NCI-H748 (cell line): Measurements from ENCODE around the gene PCDHGB2.
"Not testable (repeated sequence)": the region's sequence is repeated elsewhere in the genome, so short reads cannot be mapped to it uniquely, and the experiment has no call there.

ENCODE experiments used
- DNase-seq: peaks from one replicate; lab custom pipeline; 2025; ENCODE audit not compliant: unreplicated experiment; lab: John Stamatoyannopoulos, UW

Gene PCDHGB2

DNA sequence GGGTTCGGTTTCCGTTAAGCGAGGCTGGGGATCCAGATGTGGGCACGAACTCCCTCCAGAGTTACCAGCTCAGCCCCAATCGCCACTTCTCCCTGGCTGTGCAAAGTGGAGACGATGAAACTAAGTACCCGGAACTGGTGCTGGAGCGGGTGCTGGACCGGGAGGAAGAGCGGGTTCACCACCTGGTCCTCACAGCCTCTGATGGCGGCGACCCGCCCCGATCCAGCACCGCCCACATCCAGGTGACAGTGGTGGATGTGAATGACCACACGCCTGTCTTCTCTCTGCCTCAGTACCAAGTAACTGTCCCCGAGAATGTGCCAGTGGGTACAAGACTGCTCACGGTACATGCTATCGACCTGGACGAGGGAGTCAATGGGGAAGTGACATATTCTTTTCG, 23.6 kb downstream of the PCDHGB2 start:
- no peak for DNase-seq

DNA sequence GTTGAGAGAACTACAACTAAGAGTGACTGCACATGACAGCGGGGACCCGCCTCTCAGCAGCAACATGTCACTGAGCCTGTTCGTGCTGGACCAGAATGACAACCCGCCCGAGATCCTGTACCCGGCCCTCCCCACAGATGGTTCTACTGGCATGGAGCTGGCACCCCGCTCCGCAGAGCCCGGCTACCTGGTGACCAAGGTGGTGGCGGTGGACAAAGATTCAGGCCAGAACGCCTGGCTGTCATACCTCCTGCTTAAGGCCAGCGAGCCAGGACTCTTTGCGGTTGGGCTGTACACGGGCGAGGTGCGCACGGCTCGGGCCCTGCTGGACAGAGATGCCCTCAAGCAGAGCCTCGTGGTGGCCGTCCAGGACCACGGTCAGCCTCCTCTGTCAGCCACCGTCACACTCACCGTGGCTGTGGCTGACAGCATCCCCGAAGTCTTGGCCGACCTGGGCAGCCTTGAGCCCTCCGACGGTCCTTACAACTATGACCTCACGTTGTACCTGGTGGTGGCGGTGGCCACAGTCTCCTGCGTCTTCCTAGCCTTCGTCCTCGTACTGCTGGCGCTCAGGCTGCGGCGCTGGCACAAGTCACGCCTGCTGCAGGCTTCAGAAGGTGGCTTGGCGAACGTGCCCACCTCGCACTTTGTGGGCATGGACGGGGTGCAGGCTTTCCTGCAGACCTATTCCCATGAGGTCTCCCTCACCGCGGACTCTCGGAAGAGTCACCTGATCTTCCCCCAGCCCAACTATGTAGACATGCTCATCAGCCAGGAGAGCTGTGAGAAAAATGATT, 24.9 kb downstream of the PCDHGB2 start:
- DNase-seq = no peak

DNA sequence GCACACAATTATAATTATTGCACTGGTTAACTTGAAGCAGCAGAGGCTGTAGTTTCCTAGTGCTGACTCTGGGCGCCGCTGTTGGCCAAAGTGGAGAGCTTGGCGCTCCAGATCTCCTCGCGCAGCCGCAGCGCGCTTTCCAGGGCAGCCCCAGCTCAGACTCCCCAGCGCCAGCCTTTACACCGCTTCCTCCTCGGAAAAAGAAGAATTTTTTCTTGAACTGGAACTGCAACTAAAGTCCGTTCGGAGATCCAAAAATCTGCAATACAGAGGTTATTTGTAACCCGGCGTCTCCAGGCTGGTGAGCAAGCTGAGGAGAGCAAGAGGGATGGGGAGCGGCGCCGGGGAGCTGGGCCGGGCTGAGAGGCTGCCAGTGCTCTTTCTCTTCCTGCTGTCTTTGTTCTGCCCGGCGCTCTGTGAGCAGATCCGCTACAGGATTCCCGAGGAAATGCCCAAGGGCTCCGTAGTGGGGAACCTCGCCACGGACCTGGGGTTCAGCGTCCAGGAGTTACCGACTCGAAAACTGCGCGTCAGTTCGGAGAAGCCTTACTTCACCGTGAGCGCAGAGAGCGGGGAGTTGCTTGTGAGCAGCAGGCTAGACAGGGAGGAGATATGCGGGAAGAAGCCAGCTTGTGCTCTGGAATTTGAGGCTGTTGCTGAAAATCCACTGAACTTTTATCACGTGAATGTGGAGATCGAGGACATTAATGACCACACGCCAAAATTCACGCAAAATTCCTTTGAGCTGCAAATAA, 27.9 kb downstream of the PCDHGB2 start, which contains the start of gene PCDHGB4:
PCDHGB4 (plus strand) TSS at position 142 of the 755 bp plus-strand sequence; CDS start at position 329, 187 bp downstream.
- DNase-seq = not testable (repeated sequence)

DNA sequence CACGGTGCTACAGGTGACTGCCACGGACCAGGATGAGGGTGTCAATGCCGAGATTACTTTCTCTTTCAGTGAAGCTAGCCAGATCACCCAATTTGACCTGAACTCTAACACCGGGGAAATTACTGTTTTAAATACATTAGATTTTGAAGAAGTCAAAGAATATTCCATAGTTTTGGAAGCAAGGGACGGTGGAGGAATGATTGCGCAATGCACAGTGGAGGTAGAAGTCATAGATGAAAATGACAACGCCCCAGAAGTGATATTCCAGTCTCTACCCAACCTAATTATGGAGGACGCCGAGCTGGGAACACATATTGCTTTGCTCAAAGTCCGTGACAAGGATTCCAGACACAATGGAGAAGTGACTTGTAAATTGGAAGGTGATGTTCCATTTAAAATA, 28.9 kb downstream of the PCDHGB2 start:
- DNase-seq = no peak

DNA sequence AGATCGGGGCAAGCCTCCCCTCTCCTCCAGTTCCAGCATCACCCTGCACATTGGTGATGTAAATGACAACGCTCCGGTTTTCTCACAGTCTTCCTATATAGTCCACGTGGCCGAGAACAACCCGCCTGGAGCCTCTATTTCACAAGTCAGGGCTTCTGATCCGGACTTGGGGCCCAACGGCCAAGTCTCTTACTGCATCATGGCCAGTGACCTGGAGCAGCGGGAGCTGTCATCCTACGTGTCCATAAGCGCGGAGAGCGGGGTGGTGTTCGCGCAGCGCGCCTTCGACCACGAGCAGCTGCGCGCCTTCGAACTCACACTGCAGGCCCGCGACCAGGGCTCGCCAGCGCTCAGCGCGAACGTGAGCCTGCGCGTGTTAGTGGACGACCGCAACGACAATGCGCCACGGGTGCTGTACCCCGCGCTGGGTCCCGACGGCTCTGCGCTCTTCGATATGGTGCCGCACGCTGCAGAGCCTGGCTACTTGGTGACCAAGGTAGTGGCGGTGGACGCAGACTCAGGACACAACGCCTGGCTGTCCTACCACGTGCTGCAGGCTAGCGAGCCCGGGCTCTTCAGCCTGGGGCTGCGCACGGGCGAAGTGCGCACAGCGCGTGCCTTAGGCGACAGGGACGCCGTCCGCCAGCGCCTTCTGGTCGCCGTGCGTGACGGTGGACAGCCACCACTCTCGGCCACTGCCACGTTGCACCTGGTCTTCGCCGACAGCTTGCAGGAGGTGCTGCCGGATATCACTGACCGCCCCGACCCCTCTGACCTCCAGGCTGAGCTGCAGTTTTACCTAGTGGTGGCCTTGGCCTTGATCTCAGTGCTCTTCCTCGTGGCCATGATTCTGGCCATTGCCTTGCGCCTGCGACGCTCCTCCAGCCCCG, 29.6 kb downstream of the PCDHGB2 start:
- no peak for DNase-seq

DNA sequence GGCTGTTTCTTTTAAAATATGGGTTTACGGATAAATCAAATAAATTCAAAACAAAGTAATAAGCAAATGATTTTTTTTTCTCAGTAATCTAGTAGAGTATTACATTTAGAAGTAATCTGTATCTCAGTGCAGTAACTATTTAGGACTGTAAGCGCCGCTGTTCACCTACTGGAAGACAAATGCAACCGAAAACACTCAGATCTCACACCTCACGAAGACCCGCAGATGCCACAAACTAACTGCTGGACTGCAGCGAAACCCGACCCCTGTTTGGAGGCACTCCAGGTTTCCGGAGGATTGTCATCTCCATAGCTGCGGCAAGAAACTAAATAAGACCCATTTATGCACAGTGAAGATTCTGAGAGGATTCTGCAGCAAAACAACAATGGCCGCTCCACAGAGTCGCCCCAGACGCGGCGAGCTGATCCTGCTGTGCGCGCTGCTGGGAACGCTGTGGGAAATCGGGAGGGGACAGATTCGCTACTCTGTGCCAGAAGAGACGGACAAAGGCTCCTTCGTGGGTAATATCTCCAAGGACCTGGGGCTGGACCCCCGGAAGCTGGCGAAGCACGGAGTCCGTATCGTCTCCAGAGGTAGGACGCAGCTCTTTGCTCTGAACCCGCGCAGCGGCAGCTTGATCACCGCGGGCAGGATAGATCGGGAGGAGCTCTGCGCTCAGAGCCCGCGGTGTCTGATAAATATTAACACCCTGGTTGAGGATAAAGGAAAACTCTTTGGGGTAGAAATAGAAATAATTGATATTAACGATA, 32.8 kb downstream of the PCDHGB2 start, which contains the start of gene PCDHGA8:
PCDHGA8 (plus strand) TSS at position 205 of the 770 bp plus-strand sequence; CDS start at position 386, 181 bp downstream.
- no peak for DNase-seq

DNA sequence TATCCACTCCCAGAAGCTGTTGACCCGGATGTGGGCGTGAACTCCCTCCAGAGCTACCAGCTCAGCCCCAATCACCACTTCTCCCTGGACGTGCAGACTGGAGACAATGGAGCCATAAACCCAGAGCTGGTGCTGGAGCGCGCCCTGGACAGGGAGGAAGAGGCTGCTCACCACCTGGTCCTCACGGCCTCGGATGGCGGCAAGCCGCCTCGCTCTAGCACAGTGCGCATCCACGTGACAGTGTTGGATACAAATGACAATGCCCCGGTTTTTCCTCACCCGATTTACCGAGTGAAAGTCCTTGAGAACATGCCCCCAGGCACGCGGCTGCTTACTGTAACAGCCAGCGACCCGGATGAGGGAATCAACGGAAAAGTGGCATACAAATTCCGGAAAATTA, 33.5 kb downstream of the PCDHGB2 start:
- DNase-seq = no peak

DNA sequence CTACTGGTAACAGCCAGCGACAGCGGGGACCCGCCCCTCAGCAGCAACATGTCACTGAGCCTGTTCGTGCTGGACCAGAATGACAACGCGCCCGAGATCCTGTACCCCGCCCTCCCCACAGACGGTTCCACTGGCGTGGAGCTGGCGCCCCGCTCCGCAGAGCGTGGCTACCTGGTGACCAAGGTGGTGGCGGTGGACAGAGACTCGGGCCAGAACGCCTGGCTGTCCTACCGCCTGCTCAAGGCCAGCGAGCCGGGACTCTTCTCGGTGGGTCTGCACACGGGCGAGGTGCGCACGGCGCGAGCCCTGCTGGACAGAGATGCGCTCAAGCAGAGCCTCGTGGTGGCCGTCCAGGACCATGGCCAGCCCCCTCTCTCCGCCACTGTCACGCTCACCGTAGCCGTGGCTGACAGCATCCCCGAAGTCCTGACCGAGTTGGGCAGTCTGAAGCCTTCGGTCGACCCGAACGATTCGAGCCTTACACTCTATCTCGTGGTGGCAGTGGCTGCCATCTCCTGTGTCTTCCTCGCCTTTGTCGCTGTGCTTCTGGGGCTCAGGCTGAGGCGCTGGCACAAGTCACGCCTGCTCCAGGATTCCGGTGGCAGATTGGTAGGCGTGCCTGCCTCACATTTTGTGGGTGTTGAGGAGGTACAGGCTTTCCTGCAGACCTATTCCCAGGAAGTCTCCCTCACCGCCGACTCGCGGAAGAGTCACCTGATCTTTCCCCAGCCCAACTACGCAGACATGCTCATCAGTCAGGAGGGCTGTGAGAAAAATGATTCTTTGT, 34.8 kb downstream of the PCDHGB2 start:
- not testable (repeated sequence) for DNase-seq

DNA sequence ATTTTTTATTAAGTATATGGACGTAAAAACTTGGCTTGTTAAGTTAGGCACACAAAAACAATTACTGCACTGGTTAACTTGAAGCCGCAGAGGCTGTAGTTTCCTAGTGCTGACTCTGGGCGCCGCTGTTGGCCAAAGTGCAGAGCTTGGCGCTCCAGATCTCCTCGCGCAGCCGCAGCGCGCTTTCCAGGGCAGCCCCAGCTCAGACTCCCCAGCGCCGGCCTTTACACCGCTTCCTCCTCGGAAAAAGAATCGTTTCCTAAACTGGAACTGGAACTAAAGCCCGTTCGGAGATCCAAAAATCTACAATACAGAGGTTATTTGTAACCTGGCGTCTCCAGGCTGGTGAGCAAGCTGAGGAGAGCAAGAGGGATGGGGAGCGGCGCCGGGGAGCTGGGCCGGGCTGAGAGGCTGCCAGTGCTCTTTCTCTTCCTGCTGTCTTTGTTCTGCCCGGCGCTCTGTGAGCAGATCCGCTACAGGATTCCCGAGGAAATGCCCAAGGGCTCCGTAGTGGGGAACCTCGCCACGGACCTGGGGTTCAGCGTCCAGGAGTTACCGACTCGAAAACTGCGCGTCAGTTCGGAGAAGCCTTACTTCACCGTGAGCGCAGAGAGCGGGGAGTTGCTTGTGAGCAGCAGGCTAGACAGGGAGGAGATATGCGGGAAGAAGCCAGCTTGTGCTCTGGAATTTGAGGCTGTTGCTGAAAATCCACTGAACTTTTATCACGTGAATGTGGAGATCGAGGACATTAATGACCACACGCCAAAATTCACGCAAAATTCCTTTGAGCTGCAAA, 38.2 kb downstream of the PCDHGB2 start, which contains the start of gene PCDHGB5:
PCDHGB5 (plus strand) TSS at position 192 of the 796 bp plus-strand sequence; CDS start at position 373, 181 bp downstream.
- DNase-seq = peak; percentile 79

DNA sequence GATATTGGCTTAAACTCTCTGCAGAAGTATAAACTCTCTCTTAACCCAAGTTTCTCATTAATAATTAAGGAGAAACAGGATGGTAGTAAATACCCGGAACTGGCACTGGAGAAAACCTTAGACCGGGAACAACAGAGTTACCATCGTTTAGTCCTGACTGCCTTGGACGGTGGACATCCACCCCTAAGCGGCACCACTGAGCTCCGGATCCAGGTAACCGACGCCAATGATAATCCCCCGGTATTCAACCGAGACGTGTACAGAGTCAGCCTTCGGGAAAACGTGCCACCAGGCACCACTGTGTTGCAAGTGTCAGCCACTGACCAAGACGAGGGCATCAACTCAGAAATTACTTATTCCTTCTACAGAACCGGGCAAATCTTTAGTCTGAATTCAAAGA, 38.8 kb downstream of the PCDHGB2 start:
- no peak for DNase-seq

DNA sequence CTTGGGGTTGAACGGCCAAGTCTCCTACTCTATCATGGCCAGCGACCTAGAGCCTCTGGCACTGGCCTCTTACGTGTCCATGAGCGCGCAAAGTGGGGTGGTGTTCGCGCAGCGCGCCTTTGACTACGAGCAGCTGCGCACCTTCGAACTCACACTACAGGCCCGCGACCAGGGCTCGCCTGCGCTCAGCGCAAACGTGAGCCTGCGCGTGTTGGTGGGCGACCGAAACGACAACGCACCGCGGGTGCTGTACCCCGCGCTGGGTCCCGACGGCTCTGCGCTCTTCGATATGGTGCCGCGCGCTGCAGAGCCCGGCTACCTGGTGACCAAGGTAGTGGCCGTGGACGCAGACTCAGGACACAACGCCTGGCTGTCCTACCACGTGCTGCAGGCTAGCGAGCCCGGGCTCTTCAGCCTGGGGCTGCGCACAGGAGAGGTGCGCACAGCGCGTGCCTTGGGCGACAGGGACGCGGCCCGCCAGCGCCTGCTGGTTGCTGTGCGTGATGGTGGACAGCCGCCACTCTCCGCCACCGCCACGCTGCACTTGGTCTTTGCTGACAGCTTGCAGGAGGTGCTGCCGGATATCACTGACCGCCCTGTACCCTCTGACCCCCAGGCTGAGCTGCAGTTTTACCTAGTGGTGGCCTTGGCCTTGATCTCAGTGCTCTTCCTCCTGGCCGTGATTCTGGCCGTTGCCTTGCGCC, 39.9 kb downstream of the PCDHGB2 start:
- no peak for DNase-seq

DNA sequence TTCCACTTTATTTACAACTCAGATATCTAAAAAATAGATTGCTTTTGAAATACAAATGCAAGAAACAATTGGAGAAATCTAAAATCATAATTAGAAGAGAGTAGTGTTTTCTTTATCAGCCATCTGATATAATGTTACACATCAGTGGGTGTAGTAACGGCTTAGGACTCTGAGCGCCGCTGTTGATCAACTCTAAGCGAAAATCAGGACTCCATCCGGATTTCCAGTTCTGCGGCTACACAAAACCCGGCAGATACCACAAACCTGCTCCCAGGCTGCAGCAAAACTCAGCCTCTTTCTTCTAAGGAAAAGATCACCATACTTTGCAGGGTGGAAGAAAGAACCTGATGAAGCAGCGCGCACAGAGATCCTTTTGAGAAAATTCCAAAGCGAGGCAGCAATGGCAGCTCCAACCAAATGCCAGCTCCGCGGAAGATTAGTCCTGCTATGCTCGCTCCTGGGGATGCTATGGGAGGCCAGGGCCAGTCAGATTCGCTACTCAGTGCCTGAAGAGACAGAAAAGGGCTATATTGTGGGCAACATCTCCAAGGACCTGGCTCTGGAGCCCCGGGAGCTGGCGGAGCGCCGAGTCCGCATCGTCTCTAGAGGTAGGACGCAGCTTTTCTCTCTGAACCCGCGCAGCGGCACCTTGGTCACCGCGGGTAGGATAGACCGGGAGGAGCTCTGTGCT, 42.9 kb downstream of the PCDHGB2 start, which contains the start of gene PCDHGA9:
PCDHGA9 (plus strand) TSS at position 226 of the 691 bp plus-strand sequence; CDS start at position 401, 175 bp downstream.
- no peak for DNase-seq

DNA sequence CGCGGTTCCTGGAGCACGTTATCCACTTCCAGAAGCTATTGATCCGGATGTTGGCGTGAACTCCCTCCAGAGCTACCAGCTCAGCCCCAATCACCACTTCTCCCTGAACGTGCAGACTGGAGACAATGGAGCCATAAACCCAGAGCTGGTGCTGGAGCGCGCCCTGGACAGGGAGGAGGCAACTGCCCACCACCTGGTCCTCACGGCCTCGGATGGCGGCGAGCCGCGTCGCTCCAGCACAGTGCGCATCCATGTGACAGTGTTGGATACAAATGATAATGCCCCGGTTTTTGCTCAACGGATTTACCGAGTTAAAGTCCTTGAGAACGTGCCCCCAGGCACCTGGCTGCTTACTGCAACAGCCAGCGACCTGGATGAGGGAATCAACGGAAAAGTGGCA, 43.6 kb downstream of the PCDHGB2 start:
- no peak for DNase-seq

DNA sequence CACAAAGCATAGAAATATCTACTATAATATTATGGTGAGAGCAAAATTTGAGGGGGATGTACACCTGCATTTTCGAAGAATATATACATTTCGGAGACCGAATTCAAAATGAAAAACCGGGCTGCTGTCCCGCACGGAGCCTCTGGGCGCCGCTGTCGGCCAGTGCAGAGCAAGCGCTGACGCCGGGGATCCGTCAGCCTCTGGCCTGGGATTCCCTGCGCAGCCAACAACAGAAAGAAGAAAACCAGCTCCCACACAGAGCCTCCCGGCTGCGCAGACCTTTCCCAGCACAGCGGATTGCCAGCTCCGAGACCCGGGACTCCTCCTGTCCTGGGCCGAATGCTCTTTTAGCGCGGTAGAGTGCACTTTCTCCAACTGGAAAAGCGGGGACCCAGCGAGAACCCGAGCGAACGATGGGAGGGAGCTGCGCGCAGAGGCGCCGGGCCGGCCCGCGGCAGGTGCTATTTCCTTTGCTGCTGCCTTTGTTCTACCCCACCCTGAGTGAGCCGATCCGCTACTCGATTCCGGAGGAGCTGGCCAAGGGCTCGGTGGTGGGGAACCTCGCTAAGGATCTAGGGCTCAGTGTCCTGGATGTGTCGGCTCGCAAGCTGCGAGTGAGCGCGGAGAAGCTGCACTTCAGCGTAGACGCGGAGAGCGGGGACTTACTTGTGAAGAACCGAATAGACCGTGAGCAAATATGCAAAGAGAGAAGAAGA, 48.2 kb downstream of the PCDHGB2 start, which contains the start of gene PCDHGB6:
PCDHGB6 (plus strand) TSS at position 232 of the 716 bp plus-strand sequence; CDS start at position 414, 182 bp downstream.
- not testable (repeated sequence) for DNase-seq

DNA sequence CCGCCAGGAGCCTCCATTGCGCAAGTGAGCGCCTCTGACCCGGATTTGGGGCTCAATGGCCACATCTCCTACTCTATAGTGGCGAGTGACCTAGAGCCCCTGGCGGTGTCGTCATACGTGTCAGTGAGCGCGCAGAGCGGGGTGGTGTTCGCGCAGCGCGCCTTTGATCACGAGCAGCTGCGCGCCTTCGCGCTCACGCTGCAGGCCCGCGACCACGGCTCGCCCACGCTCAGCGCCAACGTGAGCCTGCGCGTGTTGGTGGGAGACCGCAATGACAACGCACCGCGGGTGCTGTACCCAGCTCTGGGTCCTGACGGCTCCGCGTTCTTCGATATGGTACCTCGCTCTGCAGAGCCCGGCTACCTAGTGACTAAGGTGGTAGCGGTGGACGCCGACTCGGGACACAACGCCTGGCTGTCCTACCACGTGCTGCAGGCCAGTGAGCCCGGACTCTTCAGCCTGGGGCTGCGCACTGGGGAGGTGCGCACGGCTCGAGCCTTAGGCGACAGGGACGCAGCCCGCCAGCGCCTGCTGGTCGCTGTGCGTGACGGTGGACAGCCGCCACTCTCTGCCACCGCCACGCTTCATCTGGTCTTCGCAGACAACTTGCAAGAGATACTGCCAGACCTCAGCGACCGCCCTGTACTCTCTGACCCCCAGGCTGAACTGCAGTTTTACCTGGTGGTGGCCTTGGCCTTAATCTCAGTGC, 50.0 kb downstream of the PCDHGB2 start:
- no peak for DNase-seq

DNA sequence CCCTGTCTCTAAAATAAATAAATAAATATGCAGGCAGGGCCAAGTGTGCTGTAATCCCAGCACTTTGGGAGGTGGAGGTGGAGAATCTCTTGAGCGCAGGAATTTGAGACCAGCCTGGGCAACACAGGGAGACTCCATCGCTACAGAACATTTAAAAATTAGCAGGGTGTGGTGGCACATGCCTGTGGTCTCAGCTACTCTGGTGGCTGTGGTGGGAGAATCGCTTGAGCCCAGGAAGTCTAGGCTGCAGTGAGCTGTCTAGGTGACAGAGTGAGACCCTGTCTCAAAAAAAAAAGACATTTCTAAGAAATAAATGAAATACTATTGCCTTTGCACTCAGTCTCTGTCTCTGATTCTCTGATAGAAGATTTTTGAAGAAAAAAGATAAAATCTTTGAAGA, 51.8 kb downstream of the PCDHGB2 start:
- no peak for DNase-seq
